Parathyroid adenoma (tissue), 2 donors: ENCODE data around the gene BARX2.
"Not testable (repeated sequence)": the region's sequence is repeated elsewhere in the genome, so short reads cannot be mapped to it uniquely, and the experiment has no call there.

Experiments
- H2AFZ ChIP-seq: fragments of 300-600 bp; sonication (generic); one replicate; pipeline ENCODE4 v1.7.0; 2017; ENCODE audit warnings: antibody characterized with exemption, mild to moderate bottlenecking
- H3K27ac ChIP-seq: fragments of 300-600 bp; sonication (generic); one replicate; pipeline ENCODE4 v1.7.0; 2017
- H3K27me3 ChIP-seq: fragments of 300-600 bp; sonication (generic); one replicate; pipeline ENCODE4 v1.7.0; 2017; ENCODE audit warnings: low read length; ENCODE audit not compliant: control insufficient read depth, insufficient read depth
- H3K36me3 ChIP-seq: fragments of 300-600 bp; sonication (generic); one replicate; pipeline ENCODE4 v1.7.0; 2017; ENCODE audit warnings: low read length; ENCODE audit not compliant: control insufficient read depth, insufficient read depth
- H3K4me1 ChIP-seq: fragments of 300-600 bp; sonication (generic); one replicate; pipeline ENCODE4 v1.7.0; 2017; ENCODE audit warnings: control low read depth
- H3K4me2 ChIP-seq: fragments of 300-600 bp; sonication (generic); one replicate; pipeline ENCODE4 v1.7.0; 2017; ENCODE audit warnings: low read length
- H3K4me3 ChIP-seq: fragments of 300-600 bp; sonication (generic); one replicate; pipeline ENCODE4 v1.7.0; 2017; ENCODE audit warnings: low read depth, low read length
- H3K79me2 ChIP-seq: fragments of 300-600 bp; sonication (generic); one replicate; pipeline ENCODE4 v1.7.0; 2017; ENCODE audit warnings: control low read depth
- H3K9ac ChIP-seq: fragments of 300-600 bp; sonication (generic); one replicate; pipeline ENCODE4 v1.7.0; 2017; ENCODE audit warnings: mild to moderate bottlenecking
- H3K9me3 ChIP-seq: fragments of 300-600 bp; sonication (generic); one replicate; pipeline ENCODE4 v1.7.0; 2017; ENCODE audit warnings: low read length; ENCODE audit not compliant: control insufficient read depth
- TF ChIP-seq, protein P1 (sequence below): fragments of 300-600 bp; sonication (generic); IDR thresholded peaks from one replicate; pipeline ENCODE4 v1.7.0; 2017; ENCODE audit warnings: antibody characterized with exemption, mild to moderate bottlenecking
- donor health status: primary hyperparathyroidism.

The BARX2 gene

DNA sequence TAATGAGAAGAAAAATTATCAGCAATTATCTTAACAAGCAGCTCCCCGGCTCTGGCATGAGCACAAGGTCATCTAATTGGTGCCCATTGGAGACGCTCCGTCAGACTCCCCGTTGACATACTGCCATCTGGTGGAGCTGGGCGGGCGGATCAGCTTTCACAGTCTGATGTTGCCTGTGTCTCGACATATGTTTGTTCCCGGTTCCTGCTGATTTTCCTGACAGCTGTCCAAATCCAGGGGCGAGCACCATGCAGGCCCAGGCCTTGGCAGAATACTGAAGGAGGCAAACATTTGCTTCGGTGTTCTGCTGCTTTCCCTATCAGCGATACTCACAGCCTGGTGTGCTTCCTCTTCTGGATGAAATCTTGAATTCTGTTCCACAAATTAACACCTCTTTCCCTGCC, 43.8 kb upstream of the BARX2 start:
- Histone ChIP-seq H3K27me3 (no peaks in the 10 kb centered on the region), H3K27ac (no peak overlapping the region), H3K4me2 (no peak overlapping the region), H2AFZ (peak overlapping the region; percentile 62), H3K9ac (no peak overlapping the region), H3K4me1 (no peaks in the 10 kb centered on the region), H3K4me3 (no peak overlapping the region), H3K9me3 (no peaks in the 10 kb centered on the region), H3K36me3 (no peaks in the 10 kb centered on the region), H3K79me2 (no peaks in the 10 kb centered on the region)
- TF ChIP-seq, protein P1, sequence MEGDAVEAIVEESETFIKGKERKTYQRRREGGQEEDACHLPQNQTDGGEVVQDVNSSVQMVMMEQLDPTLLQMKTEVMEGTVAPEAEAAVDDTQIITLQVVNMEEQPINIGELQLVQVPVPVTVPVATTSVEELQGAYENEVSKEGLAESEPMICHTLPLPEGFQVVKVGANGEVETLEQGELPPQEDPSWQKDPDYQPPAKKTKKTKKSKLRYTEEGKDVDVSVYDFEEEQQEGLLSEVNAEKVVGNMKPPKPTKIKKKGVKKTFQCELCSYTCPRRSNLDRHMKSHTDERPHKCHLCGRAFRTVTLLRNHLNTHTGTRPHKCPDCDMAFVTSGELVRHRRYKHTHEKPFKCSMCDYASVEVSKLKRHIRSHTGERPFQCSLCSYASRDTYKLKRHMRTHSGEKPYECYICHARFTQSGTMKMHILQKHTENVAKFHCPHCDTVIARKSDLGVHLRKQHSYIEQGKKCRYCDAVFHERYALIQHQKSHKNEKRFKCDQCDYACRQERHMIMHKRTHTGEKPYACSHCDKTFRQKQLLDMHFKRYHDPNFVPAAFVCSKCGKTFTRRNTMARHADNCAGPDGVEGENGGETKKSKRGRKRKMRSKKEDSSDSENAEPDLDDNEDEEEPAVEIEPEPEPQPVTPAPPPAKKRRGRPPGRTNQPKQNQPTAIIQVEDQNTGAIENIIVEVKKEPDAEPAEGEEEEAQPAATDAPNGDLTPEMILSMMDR = peak; percentile 78

DNA sequence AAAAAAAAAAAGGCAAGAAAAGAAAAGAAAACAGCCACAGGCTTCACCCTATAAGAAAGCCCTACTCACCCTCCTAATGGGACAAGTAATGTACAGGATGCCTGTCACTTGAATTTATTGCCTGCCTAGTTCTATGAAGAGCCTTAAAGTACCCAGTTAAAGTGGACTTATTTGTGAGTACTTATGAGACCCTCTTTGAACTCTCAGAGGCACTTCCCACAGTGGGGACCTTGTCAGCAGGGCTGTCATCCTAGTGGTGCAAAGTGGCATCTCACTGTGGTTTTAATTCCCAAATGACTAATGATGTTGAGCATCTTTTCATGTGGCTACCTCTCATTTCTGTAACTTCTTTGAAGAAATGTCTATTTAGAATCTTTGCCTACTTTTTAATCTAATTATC, 41.8 kb upstream of the BARX2 start:
- H3K4me2 ChIP-seq = no peak overlapping the region
- H2AFZ ChIP-seq = no peak overlapping the region
- H3K36me3 ChIP-seq = no peaks in the 10 kb centered on the region
- no peaks in the 10 kb centered on the region for H3K27me3 ChIP-seq
- no peaks in the 10 kb centered on the region for H3K9me3 ChIP-seq
- H3K4me3 ChIP-seq = no peak overlapping the region
- TF ChIP-seq, protein P1 = no peak
- no peaks in the 10 kb centered on the region for H3K4me1 ChIP-seq
- no peaks in the 10 kb centered on the region for H3K79me2 ChIP-seq
- H3K27ac ChIP-seq = no peak overlapping the region
- H3K9ac ChIP-seq = no peak overlapping the region

DNA sequence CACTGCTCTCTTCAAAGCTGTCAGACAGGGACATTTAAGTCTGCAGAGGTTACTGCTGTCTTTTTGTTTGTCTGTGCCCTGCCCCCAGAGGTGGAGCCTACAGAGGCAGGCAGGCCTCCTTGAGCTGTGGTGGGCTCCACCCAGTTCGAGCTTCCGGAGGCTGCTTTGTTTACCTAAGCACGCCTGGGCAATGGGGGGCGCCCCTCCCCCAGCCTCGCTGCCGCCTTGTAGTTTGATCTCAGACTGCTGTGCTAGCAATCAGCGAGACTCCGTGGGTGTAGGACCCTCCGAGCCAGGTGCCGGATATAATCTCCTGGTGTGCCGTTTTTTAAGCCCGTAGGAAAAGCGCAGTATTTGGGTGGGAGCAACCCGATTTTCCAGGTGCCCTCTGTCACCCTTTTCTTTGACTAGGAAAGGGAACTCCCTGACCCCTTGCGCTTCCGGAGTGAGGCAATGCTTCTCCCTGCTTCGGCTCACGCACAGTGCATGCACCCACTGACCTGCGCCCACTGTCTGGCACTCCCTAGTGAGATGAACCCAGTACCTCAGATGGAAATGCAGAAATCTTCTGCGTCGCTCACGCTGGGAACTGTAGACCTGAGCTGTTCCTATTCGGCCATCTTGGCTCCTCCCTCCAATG, 31.2 kb upstream of the BARX2 start:
- not testable (repeated sequence) for H3K27ac ChIP-seq, H3K9ac ChIP-seq, H3K36me3 ChIP-seq, H3K4me2 ChIP-seq, H2AFZ ChIP-seq, H3K27me3 ChIP-seq, H3K4me3 ChIP-seq, H3K9me3 ChIP-seq, H3K79me2 ChIP-seq, H3K4me1 ChIP-seq

DNA sequence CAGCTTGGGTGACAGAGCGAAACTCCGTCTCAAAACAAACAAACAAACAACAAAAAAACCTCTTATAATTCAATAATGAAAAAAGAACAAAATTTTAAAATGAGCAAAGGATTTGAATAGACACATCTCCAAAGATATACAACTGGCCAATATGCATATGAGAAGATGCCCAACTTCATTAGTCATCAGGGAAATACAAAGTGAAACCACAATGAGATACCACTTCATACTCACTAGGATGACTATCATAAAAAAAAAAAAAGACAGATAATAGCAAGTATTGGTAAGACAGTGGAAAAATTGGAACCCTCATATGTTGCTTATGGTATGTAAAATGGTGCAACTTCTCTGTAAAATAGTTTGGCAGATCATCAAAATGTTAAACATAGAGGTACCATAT, 28.7 kb upstream of the BARX2 start:
- Histone ChIP-seq H3K4me3 (no peak overlapping the region), H3K9me3 (no peaks in the 10 kb centered on the region), H3K4me2 (no peak overlapping the region), H3K36me3 (no peaks in the 10 kb centered on the region), H3K27ac (no peak overlapping the region), H3K27me3 (no peaks in the 10 kb centered on the region), H2AFZ (no peak overlapping the region), H3K9ac (no peak overlapping the region), H3K79me2 (no peaks in the 10 kb centered on the region), H3K4me1 (no peaks in the 10 kb centered on the region)
- TF ChIP-seq, protein P1 = no peak

DNA sequence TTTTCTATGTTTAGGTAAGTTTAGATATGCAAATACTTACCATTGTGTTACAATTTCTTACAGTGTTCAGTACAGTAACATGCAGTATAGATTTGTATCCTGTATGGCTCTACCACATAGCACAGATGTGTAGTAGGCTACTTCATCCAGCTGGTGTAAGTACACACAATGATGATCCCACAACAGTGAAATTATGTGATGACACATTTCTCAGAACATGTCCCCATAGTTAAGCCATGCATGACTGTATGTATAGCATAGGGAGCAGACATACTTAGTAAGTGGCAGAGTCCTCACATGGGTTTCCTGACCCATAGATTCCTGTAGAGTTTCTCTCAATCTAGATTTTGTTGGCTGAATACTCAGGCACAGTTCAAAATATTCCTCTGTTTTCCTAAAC, 26.8 kb upstream of the BARX2 start:
- Histone ChIP-seq H3K27me3 (no peaks in the 10 kb centered on the region), H2AFZ (no peak overlapping the region), H3K9ac (no peak overlapping the region), H3K4me1 (no peaks in the 10 kb centered on the region), H3K27ac (no peak overlapping the region), H3K4me3 (no peak overlapping the region), H3K36me3 (no peaks in the 10 kb centered on the region), H3K4me2 (no peak overlapping the region), H3K9me3 (no peaks in the 10 kb centered on the region), H3K79me2 (no peaks in the 10 kb centered on the region)
- TF ChIP-seq, protein P1 = no peak
